Smooth muscle cell of the brain vasculature (primary cell): ENCODE results near the gene TMEM184A.

ENCODE experiments used
- DNase-seq: peaks from one replicate; pipeline ENCODE4 v3.0.0-alpha.2; 2012; ENCODE audit warnings: low read depth, low spot score

Gene TMEM184A

GRCh38 chr7:1501487-1502270, 54.3 kb downstream of the TMEM184A start:
- DNase-seq, result no peak

- DNase-seq, result no peak
Observed at GRCh38 chr7:1500064-1500807, 55.8 kb downstream of the TMEM184A start.

- DNase-seq, result no peak
Observed at GRCh38 chr7:1499367-1500029, 56.5 kb downstream of the TMEM184A start.

- no peak for DNase-seq
Observed at GRCh38 chr7:1498370-1499305, 57.4 kb downstream of the TMEM184A start.

GRCh38 chr7:1497293-1497927, 58.6 kb downstream of the TMEM184A start:
- DNase-seq, result no peak

GRCh38 chr7:1496531-1497292, 59.3 kb downstream of the TMEM184A start:
- no peak for DNase-seq

- no peak for DNase-seq
Observed at GRCh38 chr7:1495564-1496242, 60.3 kb downstream of the TMEM184A start.

- no peak for DNase-seq
Observed at GRCh38 chr7:1494866-1495563, 61.0 kb downstream of the TMEM184A start.

GRCh38 chr7:1494447-1494846, 61.6 kb downstream of the TMEM184A start:
- no peak for DNase-seq

- DNase-seq, result no peak
Observed at GRCh38 chr7:1493571-1493970, 62.4 kb downstream of the TMEM184A start.

GRCh38 chr7:1493129-1493528, 62.9 kb downstream of the TMEM184A start:
- DNase-seq, result no peak

GRCh38 chr7:1492640-1493039, 63.4 kb downstream of the TMEM184A start:
- DNase-seq, result no peak
